SH-SY5Y (cell line): Measurements from ENCODE around the gene TPM1.

ENCODE experiments used
- GATA2 ChIP-seq: IDR thresholded peaks from 2 replicates; pipeline ENCODE4 v1.6.1; 2011; ENCODE audit warnings: mild to moderate bottlenecking, low read depth, low read length
- GATA3 ChIP-seq: IDR thresholded peaks from 2 replicates; pipeline ENCODE4 v1.6.1; 2011; ENCODE audit warnings: low read depth, mild to moderate bottlenecking, low read length, moderate library complexity

DNA sequence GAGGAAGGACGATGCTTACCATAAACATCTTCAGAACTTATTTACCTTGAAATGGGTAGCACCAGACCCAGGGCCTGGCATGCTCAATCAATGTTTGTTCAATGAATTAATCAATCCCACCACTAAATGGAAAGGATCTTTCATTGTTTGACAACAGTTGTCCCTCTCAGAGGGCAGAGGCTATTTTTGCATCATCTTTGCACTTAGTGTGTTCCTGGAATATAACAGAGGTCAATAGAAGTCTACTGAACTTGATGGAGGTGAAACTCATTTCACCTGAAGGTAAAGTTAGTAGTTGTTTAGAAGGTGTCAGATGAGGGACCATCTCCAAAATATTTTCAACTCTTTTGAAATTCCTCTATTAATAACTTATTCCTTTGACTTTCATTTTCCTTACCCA is 42.3 kb downstream of the TPM1 start:
- no peak for TF ChIP-seq GATA2
- no peak for TF ChIP-seq GATA3
